Natural killer cell (primary cell): ENCODE data around the gene SYCE1L. TPM values are rescaled to one million over a fixed set of nuclear protein-coding genes. Genes with fewer than 3 reads are reported as not detected.
"Not testable (repeated sequence)": the region's sequence is repeated elsewhere in the genome, so short reads cannot be mapped to it uniquely, and the experiment has no call there.

ENCODE experiments used
- ATAC-seq, 3 donors: fragments of 150-1000 bp in 2 of 3; fragments of 200-7000 bp in 1 of 3; cut with Tn5 transposase; 1 replicate in 1 of 3; 2 replicates in 2 of 3; pipeline ENCODE4 v1.10.0; 2021; ENCODE audit warnings: mild to moderate bottlenecking in 2 of 3, moderate library complexity in 2 of 3
- DNase-seq, 2 donors: peaks; one replicate each; pipeline versions ENCODE4 v3.0.0 to v3.0.0-alpha.2; 2013 to 2021; ENCODE audit warnings: mixed read lengths in 1 of 2
- H3K27ac ChIP-seq: one replicate; pipeline ENCODE4 v1.5.1; 2013; ENCODE audit warnings: mild to moderate bottlenecking, low read length
- H3K27me3 ChIP-seq: one replicate; pipeline ENCODE4 v1.6.1; 2013; ENCODE audit warnings: low read length; ENCODE audit not compliant: control insufficient read depth, insufficient read depth
- H3K36me3 ChIP-seq: one replicate; pipeline ENCODE4 v1.6.1; 2013; ENCODE audit warnings: low read length; ENCODE audit not compliant: control insufficient read depth, insufficient read depth
- H3K4me1 ChIP-seq: one replicate; pipeline ENCODE4 v1.6.1; 2013; ENCODE audit warnings: low read length; ENCODE audit not compliant: control insufficient read depth, insufficient read depth
- H3K4me3 ChIP-seq: one replicate; pipeline ENCODE4 v1.5.1; 2013; ENCODE audit warnings: low read length
- H3K9me3 ChIP-seq: one replicate; pipeline ENCODE4 v1.6.1; 2013; ENCODE audit warnings: low read length; ENCODE audit not compliant: control insufficient read depth, insufficient read depth
- H3K27ac Mint-ChIP-seq, 2 donors: one replicate each; pipeline ENCODE4 v1.8.0; 2022; ENCODE audit warnings: mild to moderate bottlenecking in 2 of 2, mixed read lengths in 2 of 2, moderate library complexity in 1 of 2
- H3K27me3 Mint-ChIP-seq, 2 donors: one replicate each; pipeline ENCODE4 v1.8.0; 2022; ENCODE audit warnings: low read depth in 2 of 2, mixed read lengths in 2 of 2
- H3K36me3 Mint-ChIP-seq: one replicate; pipeline ENCODE4 v1.8.0; 2022; ENCODE audit warnings: mixed read lengths
- H3K4me1 Mint-ChIP-seq, 2 donors: one replicate each; pipeline ENCODE4 v1.8.0; 2022; ENCODE audit warnings: mixed read lengths in 2 of 2
- H3K4me3 Mint-ChIP-seq: one replicate; pipeline ENCODE4 v1.8.0; 2022; ENCODE audit warnings: mild to moderate bottlenecking, moderate library complexity, mixed read lengths
- H3K9me3 Mint-ChIP-seq, 2 donors: one replicate each; pipeline ENCODE4 v1.8.0; 2022; ENCODE audit warnings: mixed read lengths in 2 of 2
- CTCF ChIP-seq: fragments of 200-600 bp; IDR thresholded peaks from one replicate; pipeline ENCODE4 v1.8.0; 2022; ENCODE audit warnings: antibody characterized with exemption
- whole genome bisulfite sequencing: methylation state at CpG from one replicate; pipeline ENCODE4 v1.1.7; 2013; ENCODE audit warnings: missing lambda C conversion rate; ENCODE audit not compliant: insufficient coverage; 5-methylcytosine and 5-hydroxymethylcytosine counted together
- intact Hi-C: fragments of 100-400 bp; cut with micrococcal nuclease; formaldehyde crosslinking; loops from one replicate; pipeline ENCODE4 v1.14.2; 2022
- total RNA-seq, 4 donors: library from RNA; stranded (reverse); fragments of 120-200 nt in 1 of 4; gene quantifications; one replicate each; pipeline versions ENCODE4 v1.2.3 to v1.2.4, GENCODE V29; 2013 to 2022

The SYCE1L gene
- total RNA-seq, 3 donors from 2014 or later (not counting 1 experiment from before 2014, with no cell fraction given), result 12.7 to 15.7 (median 14.4) TPM

GRCh38 chr16:77238593-77238992 lies 39.4 kb downstream of the SYCE1L start:
- DNase-seq, result no peak
- H3K27me3 ChIP-seq, result no peaks in the 10 kb centered on the region
- ATAC-seq, result no peak
- Mint-ChIP-seq H3K36me3 (no peaks in the 10 kb centered on the region), H3K27me3 (peaks cover 8% of the 10 kb centered on the region in 2 donors), H3K4me1 (peaks cover 6 to 7% of the 10 kb centered on the region in 2 donors), H3K9me3 (no peaks in the 10 kb centered on the region), H3K27ac (no peak overlapping the region), H3K4me3 (no peak overlapping the region)
- intact Hi-C loops, result no loop called here
- no peaks in the 10 kb centered on the region for H3K9me3 ChIP-seq
- TF ChIP-seq CTCF, result no peak
- WGBS, result 76% methylated on average over 5 of the region's 5 CpGs
- H3K4me1 ChIP-seq, result peaks cover 6% of the 10 kb centered on the region
- H3K27ac ChIP-seq, result no peak overlapping the region
- no peak overlapping the region for H3K4me3 ChIP-seq
- no peaks in the 10 kb centered on the region for H3K36me3 ChIP-seq

GRCh38 chr16:77242471-77242870 lies 43.3 kb downstream of the SYCE1L start:
- intact Hi-C loops, H3K36me3 Mint-ChIP-seq, H3K4me3 ChIP-seq, H3K4me3 Mint-ChIP-seq, H3K27ac Mint-ChIP-seq, H3K27me3 ChIP-seq, H3K36me3 ChIP-seq, H3K4me1 ChIP-seq, H3K9me3 Mint-ChIP-seq, H3K9me3 ChIP-seq, H3K27ac ChIP-seq, H3K27me3 Mint-ChIP-seq, DNase-seq, ATAC-seq, H3K4me1 Mint-ChIP-seq: not testable (repeated sequence)
- WGBS, result 83% methylated on average over 5 of the region's 5 CpGs

- Mint-ChIP-seq H3K27me3 (no peaks in the 10 kb centered on the region), H3K9me3 (no peaks in the 10 kb centered on the region), H3K4me1 (no peaks in the 10 kb centered on the region), H3K27ac (no peak overlapping the region), H3K36me3 (no peaks in the 10 kb centered on the region), H3K4me3 (no peak overlapping the region)
- no peak for TF ChIP-seq CTCF
- DNase-seq, result no peak
- Histone ChIP-seq H3K36me3 (no peaks in the 10 kb centered on the region), H3K4me1 (no peaks in the 10 kb centered on the region), H3K27me3 (no peaks in the 10 kb centered on the region), H3K27ac (no peak overlapping the region), H3K4me3 (no peak overlapping the region), H3K9me3 (no peaks in the 10 kb centered on the region)
- ATAC-seq, result no peak
- 94% methylated on average over 2 of the region's 2 CpGs for WGBS
- intact Hi-C loops, result no loop called here
These were observed 46.9 kb downstream of the SYCE1L start for GRCh38 chr16:77246150-77246549.

- Mint-ChIP-seq H3K36me3 (no peaks in the 10 kb centered on the region), H3K9me3 (no peaks in the 10 kb centered on the region)
These were observed 51.2 kb downstream of the SYCE1L start for GRCh38 chr16:77250400-77250799.

More at GRCh38 chr16:77250400-77250799, 51.2 kb downstream of the SYCE1L start:
- H3K27ac ChIP-seq, result no peak overlapping the region
- Mint-ChIP-seq H3K4me1 (no peaks in the 10 kb centered on the region), H3K4me3 (no peak overlapping the region), H3K27me3 (peaks cover 0 to 3% of the 10 kb centered on the region in 2 donors), H3K27ac (no peak overlapping the region)
- no peaks in the 10 kb centered on the region for H3K36me3 ChIP-seq
- H3K9me3 ChIP-seq, result no peaks in the 10 kb centered on the region
- no peak for ATAC-seq
- no peak for DNase-seq
- no peaks in the 10 kb centered on the region for H3K27me3 ChIP-seq
- no peaks in the 10 kb centered on the region for H3K4me1 ChIP-seq
- intact Hi-C loops, result no loop called here
- H3K4me3 ChIP-seq, result no peak overlapping the region
- TF ChIP-seq CTCF, result no peak
- 88% methylated on average over 4 of the region's 4 CpGs for WGBS

Other genes starting within 250 kb of the SYCE1L start
- gene MON1B, start 8.2 kb upstream of the SYCE1L start, total RNA-seq, result 10 to 100 TPM; 88.6 to 97.8 (median 91.1) TPM
- not detected for gene ADAMTS18, start 235.6 kb downstream of the SYCE1L start, total RNA-seq